Anterior cingulate cortex (tissue), 58 donors: ENCODE results near the gene FGF3.

Experiments
- DNase-seq, 58 donors: peaks; one replicate each; lab custom pipeline; 2025; lab: John Stamatoyannopoulos, UW

Gene FGF3

DNA sequence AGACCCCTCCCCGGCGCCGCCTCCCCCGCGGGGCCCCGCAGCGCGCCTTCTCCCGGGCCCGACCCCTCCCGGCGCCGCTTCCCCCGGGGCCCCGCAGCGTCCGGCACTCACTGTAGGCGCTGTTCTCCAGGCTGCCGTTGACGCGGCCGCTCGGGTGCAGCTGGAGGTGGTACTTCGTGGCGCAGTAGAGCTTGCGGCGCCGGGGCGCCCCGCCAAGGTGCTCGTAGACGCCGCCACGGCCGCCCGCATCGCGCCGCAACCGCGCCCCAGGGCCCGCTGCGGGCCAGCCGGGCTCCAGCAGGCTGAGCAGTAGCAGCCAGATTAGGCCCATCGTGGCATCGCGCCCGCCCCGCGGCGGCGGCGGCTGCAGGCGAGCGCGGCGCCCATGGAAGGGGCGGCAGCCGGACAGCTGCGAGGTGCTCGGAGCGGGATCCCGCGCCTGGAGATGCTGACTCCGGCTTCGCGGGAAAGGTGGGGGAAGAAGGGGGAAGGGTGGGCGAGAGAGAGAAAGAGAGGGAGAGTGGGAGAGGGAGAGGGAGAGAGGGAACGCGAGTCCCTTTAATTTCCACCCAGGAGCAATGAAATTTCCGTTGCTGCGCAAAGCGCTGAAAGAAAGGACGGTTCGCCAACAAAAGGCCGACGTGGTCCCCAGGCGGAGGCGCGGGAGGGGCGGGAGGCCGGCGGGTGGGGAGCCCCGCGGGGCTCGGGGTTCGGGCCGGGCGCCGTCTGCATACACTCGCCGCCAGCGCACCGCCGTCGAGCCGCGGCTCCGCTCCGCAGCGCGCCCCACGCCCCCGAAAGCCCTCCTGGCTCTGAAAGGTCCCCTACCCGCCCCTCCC lies at the start of gene FGF3:
Gene FGF3 (minus strand): TSS at position 814 of the 839 bp plus-strand sequence. CDS start 483 bp downstream, at position 331.
- DNase-seq: no peak

GRCh38 chr11:69868871-69869270 lies 49.7 kb upstream of the FGF3 start:
- DNase-seq: no peak

- DNase-seq: no peak
Measured at GRCh38 chr11:69868006-69868810, 49.0 kb upstream of the FGF3 start.

DNA sequence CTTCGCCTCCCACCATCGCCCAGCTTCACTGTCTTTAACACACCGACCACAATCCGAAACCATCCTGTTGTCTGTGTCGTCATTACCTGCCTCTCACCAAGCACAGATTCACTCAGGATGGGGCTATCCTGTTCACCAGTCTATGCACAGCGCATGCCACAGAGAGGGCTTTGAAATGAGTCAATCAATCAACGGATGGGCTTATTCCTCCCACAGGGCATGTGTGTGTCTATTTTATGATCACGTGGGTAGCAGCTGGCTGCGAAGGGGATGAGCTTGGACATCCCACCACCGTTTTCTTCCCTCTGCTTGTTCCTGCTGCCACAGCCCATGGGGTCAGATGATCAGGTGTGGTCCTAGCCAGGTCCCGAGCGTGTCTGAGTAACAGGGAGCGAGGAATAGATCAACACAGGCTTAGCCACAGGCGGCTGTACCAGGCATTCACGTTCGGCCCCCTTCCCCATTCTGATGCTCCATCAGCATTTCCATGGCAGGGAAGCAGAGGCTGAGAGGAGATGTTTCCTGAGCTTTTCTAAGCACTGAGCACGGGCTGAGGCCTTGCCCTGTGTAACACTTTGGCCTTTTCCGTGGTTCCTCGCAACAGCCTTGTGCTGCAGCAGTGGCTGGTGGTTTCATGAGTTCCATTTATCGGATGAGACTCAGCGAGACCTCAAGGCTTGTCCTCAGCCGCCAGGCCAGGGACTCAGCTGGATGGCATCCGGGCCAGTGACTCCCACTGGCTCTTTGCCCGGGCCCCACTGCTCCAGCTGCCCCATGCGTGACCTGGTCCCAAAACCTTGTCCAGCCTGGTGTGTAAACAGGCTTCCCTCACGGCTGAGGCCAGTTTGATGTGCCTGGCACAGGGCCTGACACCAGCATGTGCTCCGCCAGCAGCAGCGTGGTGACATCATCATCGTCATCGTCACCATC lies 48.1 kb upstream of the FGF3 start:
- peak in 9 of 58 donors; percentile 4 to 84 (median 13) for DNase-seq

DNA sequence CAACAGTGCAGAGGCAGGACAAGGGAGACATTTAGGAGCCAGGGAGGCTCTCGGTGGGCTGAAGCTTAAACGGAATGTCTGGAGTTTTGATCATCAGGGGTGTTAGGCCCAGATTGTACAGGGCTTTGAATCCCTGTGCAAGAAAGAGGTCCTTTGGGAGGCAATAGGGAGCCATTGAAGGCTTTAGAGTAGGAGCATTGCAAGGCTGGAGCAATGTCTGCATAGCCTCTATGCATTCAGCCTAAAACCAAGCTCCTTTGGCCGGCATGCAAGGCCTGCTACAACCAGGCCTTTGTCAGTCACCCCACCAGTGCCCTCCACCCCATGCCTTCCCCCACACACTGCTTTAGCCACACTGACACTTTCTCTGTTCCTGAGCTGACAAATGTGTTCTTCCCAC lies 47.4 kb upstream of the FGF3 start:
- no peak for DNase-seq

DNA sequence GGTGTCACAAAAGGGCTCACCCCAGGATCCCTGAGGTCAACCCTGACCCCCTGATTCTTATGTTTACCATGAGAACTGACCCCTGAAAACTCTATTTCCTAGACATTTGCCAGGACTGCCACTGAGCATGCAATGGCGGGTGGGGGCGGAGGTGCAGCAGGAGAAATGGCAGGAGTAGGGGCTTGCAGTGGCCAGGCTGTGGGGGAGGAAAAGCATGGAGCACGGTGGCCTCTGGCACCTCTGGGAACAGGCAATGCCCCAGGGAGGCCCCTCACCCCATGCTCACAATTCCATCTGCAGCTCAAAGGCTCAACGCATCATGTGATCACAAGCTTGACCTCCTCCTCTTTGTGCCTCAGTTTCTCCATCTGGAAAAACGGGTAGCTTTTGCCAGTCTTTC lies 46.5 kb upstream of the FGF3 start:
- DNase-seq: no peak

GRCh38 chr11:69864686-69865661 lies 45.8 kb upstream of the FGF3 start:
- DNase-seq: no peak

- no peak for DNase-seq
Measured at GRCh38 chr11:69863544-69864200, 44.5 kb upstream of the FGF3 start.

DNA sequence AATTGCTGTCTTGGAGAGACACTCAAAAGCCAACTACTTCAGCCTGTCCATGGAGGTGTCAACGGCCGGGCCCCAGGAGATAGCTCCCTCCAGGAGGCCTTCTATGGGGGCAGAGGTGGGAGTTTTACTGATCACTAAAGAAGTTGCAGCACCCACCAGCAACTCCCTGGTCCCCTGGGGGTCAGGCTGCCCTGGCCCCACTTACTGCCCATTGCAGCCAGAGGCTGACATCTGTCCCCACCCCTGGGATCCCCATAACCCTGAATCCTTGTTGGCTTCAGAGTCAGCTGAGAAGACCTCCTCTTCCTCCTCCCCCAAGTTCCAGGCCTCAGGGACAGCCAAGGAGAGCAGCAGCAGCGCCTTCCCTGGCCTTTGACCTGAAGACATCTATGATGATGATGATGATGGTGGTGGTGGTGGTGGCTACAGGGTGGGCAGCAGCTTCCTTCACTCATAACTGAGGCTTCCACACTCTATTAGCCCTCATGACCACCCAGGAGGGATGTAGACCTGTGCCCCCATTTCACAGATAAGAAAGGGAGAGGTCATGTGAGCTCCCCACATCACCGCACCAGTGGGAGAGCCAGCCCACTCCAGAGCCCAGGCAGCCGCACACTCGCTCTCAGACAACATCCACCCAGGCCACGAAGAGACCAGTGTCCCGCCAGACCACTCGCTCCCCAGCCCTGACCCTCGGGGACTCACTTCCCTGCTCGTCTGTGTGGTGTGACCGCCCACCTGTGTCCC lies 43.8 kb upstream of the FGF3 start:
- no peak for DNase-seq

DNA sequence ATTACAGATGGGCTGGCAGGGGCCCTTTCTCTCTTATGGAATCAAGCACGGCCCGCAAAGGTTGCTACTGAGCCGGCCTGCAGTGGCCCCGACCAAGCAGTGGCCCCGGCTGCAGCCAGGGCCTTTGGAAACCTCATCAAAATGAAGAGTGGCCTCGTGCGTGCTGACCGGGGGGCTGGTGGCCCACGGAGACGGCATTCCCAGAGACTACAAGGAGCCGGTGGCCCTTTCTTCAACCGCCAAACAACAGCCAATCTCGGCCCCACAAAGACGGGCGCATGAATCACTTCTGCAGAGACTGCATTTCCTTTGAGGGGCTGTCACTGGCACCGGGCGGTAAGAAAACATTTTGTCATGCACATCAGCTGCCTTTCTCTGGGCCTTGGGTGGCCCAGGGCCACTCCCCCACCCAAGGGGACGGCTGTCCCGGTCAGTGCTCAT lies 43.1 kb upstream of the FGF3 start:
- no peak for DNase-seq

DNA sequence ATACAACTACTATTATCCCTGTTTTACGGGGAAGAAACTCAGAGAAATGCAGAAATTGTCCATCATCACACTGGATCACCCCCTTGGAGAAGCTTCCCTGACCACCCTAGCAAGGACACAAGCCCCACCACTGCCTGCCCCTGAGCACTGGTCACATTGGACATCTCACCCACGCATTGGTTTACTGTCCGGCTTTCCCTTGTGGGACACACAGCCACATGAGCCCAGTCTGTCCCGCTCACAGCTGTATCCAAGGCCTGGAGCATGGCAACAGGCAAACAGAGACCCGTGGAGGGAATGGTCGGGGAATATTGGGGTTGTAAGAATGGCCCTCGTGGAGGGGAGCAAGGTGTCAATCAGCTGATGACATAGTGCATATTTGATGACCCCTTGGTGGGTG lies 42.7 kb upstream of the FGF3 start:
- DNase-seq: no peak

GRCh38 chr11:69860796-69861445 lies 41.7 kb upstream of the FGF3 start:
- DNase-seq: no peak

GRCh38 chr11:69860244-69860643 lies 41.0 kb upstream of the FGF3 start:
- DNase-seq: no peak

GRCh38 chr11:69859275-69859934 lies 40.2 kb upstream of the FGF3 start:
- no peak for DNase-seq

GRCh38 chr11:69855421-69855820 lies 36.2 kb upstream of the FGF3 start:
- no peak for DNase-seq

GRCh38 chr11:69854713-69855112 lies 35.5 kb upstream of the FGF3 start:
- no peak for DNase-seq

- DNase-seq: no peak
Measured at GRCh38 chr11:69852056-69852455, 32.8 kb upstream of the FGF3 start.
